ENCODE measurements around the gene RAP1GAP2.

Gene RAP1GAP2

DNA sequence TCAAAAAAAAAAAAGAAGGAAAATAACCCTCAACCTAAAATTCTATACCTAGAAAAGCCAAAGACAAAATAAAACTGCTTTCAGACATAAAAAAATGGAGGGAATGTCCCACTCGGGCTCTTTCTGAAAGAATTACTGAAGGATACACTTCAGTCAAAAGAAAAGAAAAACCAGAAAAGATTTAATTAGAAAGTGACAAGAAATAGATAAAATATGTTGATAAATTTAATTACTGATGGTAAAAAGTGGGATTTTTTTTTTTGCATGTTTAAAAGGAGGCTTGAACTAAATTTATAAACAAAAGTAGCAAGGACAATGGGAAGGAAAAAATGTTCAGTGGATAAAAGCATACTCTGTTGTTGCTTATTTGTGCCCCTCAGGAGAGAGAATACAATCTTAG is 178.1 kb downstream of the RAP1GAP2 start:
- DNase-seq: no peak
- Histone ChIP-seq H3K27ac (ENCODE audit: low read length) (no peak overlapping the region), H3K4me1 (ENCODE audit: low read length) (no peaks in the 10 kb centered on the region)

DNA sequence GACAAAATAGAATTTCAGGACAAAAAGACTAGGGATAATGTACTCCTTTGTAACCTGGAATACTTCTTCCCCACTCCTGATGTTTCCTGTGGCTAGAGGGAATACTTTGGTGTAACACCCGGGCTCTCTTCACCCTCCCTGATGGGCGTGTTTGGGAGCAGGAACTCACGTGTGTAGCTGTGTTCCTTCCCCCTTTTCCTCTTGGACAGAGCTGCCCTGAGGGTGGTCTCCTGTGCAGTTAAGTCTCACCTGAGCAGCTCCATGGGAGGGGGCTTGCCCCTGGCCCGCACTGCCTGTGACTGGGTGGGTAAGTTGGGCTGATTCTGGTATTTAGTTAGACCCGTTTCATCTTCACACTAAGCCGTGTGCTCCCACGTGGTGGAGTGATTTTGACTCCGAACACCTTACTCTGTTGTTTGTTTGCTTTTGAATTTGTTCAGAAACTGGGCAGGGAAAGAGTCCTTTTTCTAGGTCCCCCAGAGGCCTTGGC is 179.3 kb downstream of the RAP1GAP2 start:
- no peaks in the 10 kb centered on the region for H3K9me2 ChIP-seq (replicated peaks; ENCODE audit: insufficient read depth, low read length)
- H3K4me1 ChIP-seq (ENCODE audit: low read length): no peaks in the 10 kb centered on the region
- no peak overlapping the region for H3K4me3 ChIP-seq (ENCODE audit: low read length)
- H3K27me3 ChIP-seq (replicated peaks; ENCODE audit: insufficient read depth, low read length): peaks cover 8% of the 10 kb centered on the region; the same call in 1 of the 2 replicates
- H3K36me3 ChIP-seq (replicated peaks; ENCODE audit: insufficient read depth, low read length): no peaks in the 10 kb centered on the region
- TF ChIP-seq, protein P1, sequence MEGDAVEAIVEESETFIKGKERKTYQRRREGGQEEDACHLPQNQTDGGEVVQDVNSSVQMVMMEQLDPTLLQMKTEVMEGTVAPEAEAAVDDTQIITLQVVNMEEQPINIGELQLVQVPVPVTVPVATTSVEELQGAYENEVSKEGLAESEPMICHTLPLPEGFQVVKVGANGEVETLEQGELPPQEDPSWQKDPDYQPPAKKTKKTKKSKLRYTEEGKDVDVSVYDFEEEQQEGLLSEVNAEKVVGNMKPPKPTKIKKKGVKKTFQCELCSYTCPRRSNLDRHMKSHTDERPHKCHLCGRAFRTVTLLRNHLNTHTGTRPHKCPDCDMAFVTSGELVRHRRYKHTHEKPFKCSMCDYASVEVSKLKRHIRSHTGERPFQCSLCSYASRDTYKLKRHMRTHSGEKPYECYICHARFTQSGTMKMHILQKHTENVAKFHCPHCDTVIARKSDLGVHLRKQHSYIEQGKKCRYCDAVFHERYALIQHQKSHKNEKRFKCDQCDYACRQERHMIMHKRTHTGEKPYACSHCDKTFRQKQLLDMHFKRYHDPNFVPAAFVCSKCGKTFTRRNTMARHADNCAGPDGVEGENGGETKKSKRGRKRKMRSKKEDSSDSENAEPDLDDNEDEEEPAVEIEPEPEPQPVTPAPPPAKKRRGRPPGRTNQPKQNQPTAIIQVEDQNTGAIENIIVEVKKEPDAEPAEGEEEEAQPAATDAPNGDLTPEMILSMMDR (IDR thresholded peaks at IDR 0.05; ENCODE audit: low read length): no peak
- TF ChIP-seq EZH2 (optimal IDR thresholded peaks at IDR 0.05; ENCODE audit: low read depth, low read length): no peak
- TF ChIP-seq EZH2phosphoT487 (IDR thresholded peaks at IDR 0.05; ENCODE audit: low read length): no peak
- no peaks in the 10 kb centered on the region for H3K9me3 ChIP-seq (replicated peaks; ENCODE audit: insufficient read depth, low read length)
- DNase-seq: no peak
- H3K27ac ChIP-seq (ENCODE audit: low read length): no peak overlapping the region
- no peak overlapping the region for H3K4me2 ChIP-seq (ENCODE audit: low read depth, low read length)
- no peaks in the 10 kb centered on the region for H3F3A ChIP-seq (ENCODE audit: insufficient read depth, low read length)
- H2AFZ ChIP-seq (ENCODE audit: low read length): no peak overlapping the region
- no peak overlapping the region for H3K9ac ChIP-seq (ENCODE audit: low read length)
- no peaks in the 10 kb centered on the region for H4K20me1 ChIP-seq (ENCODE audit: insufficient read depth, low read length)
- H3K79me2 ChIP-seq (ENCODE audit: low read length): no peaks in the 10 kb centered on the region

More for the DNA sequence above, 178.1 kb downstream of the RAP1GAP2 start:
- Histone ChIP-seq H2AFZ (ENCODE audit: low read length) (no peak overlapping the region), H3K79me2 (ENCODE audit: low read length) (no peaks in the 10 kb centered on the region), H3K9me3 (replicated peaks; ENCODE audit: insufficient read depth, low read length) (no peaks in the 10 kb centered on the region), H3K4me2 (ENCODE audit: low read depth, low read length) (no peak overlapping the region), H4K20me1 (ENCODE audit: insufficient read depth, low read length) (no peaks in the 10 kb centered on the region), H3F3A (ENCODE audit: insufficient read depth, low read length) (no peaks in the 10 kb centered on the region), H3K9ac (ENCODE audit: low read length) (no peak overlapping the region), H3K9me2 (replicated peaks; ENCODE audit: insufficient read depth, low read length) (no peaks in the 10 kb centered on the region), H3K36me3 (replicated peaks; ENCODE audit: insufficient read depth, low read length) (no peaks in the 10 kb centered on the region), H3K4me3 (ENCODE audit: low read length) (no peak overlapping the region), H3K27me3 (replicated peaks; ENCODE audit: insufficient read depth, low read length) (peaks cover 8% of the 10 kb centered on the region; the same call in 1 of the 2 replicates)
- no peak for TF ChIP-seq EZH2phosphoT487 (IDR thresholded peaks at IDR 0.05; ENCODE audit: low read length)
- TF ChIP-seq, protein P1 (IDR thresholded peaks at IDR 0.05; ENCODE audit: low read length): no peak
- no peak for TF ChIP-seq EZH2 (optimal IDR thresholded peaks at IDR 0.05; ENCODE audit: low read depth, low read length)

DNA sequence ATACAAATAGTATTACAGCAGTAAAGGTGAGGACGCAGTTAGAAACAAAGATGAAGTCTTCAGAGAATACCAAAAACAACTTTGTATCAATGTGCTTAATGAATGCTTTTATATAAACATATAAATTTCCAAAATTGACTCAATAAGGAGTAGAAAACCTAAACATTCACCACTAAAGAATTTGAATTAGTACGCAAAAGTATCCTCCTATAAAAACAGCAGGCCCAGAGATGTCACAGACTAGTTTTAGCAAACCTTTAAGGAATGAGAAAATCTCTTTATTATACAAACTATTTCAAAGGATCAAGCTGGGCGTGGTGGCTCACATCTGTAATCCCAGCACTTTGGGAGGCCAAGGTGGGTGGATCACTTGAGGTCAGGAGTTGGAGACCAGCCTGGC is 180.9 kb downstream of the RAP1GAP2 start:
- H3K27ac ChIP-seq (ENCODE audit: low read length): no peak overlapping the region
- no peaks in the 10 kb centered on the region for H3K36me3 ChIP-seq (replicated peaks; ENCODE audit: insufficient read depth, low read length)
- H3K4me2 ChIP-seq (ENCODE audit: low read depth, low read length): no peak overlapping the region

More for the DNA sequence above, 180.9 kb downstream of the RAP1GAP2 start:
- H3F3A ChIP-seq (ENCODE audit: insufficient read depth, low read length): no peaks in the 10 kb centered on the region
- no peak overlapping the region for H2AFZ ChIP-seq (ENCODE audit: low read length)
- H3K4me1 ChIP-seq (ENCODE audit: low read length): no peaks in the 10 kb centered on the region
- H3K9me3 ChIP-seq (replicated peaks; ENCODE audit: insufficient read depth, low read length): no peaks in the 10 kb centered on the region
- no peak for DNase-seq
- H3K4me3 ChIP-seq (ENCODE audit: low read length): no peak overlapping the region
- H3K27me3 ChIP-seq (replicated peaks; ENCODE audit: insufficient read depth, low read length): peaks cover 8% of the 10 kb centered on the region; the same call in 1 of the 2 replicates
- H3K9ac ChIP-seq (ENCODE audit: low read length): no peak overlapping the region
- TF ChIP-seq EZH2phosphoT487 (IDR thresholded peaks at IDR 0.05; ENCODE audit: low read length): no peak
- TF ChIP-seq, protein P1 (IDR thresholded peaks at IDR 0.05; ENCODE audit: low read length): no peak
- TF ChIP-seq EZH2 (optimal IDR thresholded peaks at IDR 0.05; ENCODE audit: low read depth, low read length): no peak
- no peaks in the 10 kb centered on the region for H4K20me1 ChIP-seq (ENCODE audit: insufficient read depth, low read length)
- H3K79me2 ChIP-seq (ENCODE audit: low read length): no peaks in the 10 kb centered on the region
- H3K9me2 ChIP-seq (replicated peaks; ENCODE audit: insufficient read depth, low read length): no peaks in the 10 kb centered on the region

Measured in MM.1S (cell line).